Suppressor macrophage (primary cell): ENCODE data around the gene LRSAM1.

Experiments
- DNase-seq, 4 experiments: peaks; one replicate each; pipeline ENCODE4 v3.0.0-alpha.2; 2020 to 2022

Gene LRSAM1

DNA sequence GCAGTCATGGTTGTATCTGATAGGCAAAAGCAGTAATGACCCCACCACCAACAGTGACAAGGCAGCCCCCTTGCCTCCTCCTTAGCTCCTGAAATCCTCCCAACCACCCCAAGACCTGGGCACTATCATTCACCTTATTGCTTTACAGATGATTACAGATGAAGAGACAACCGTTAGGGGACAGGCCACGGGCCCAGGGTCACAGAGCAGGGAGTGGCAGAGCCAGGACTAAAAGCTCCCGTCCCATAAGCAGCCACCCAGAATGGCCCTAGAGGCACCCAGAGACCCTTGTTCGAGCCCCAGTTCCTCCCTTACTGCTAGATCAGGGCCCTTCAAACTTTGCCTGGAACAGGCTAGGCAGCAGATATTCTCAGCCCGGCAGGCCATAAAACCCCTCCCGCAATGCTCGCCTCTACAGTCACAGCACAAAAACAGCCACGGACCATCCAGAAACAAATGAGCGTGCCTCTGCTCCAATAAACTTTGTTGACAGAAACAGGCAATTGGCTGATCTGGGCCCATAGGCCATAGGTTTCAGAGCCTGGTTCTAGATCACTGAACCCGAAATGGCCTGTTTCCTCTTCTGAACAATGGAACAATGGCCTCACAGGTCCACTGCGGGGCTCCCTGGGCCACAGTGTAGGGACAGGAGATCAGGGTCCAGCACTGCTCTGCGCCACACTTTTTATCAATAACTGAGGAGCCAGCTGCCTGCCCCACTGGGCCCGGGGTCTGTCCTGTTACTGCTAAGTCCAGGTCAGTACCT is 67.0 kb downstream of the LRSAM1 start:
- DNase-seq: no peak

DNA sequence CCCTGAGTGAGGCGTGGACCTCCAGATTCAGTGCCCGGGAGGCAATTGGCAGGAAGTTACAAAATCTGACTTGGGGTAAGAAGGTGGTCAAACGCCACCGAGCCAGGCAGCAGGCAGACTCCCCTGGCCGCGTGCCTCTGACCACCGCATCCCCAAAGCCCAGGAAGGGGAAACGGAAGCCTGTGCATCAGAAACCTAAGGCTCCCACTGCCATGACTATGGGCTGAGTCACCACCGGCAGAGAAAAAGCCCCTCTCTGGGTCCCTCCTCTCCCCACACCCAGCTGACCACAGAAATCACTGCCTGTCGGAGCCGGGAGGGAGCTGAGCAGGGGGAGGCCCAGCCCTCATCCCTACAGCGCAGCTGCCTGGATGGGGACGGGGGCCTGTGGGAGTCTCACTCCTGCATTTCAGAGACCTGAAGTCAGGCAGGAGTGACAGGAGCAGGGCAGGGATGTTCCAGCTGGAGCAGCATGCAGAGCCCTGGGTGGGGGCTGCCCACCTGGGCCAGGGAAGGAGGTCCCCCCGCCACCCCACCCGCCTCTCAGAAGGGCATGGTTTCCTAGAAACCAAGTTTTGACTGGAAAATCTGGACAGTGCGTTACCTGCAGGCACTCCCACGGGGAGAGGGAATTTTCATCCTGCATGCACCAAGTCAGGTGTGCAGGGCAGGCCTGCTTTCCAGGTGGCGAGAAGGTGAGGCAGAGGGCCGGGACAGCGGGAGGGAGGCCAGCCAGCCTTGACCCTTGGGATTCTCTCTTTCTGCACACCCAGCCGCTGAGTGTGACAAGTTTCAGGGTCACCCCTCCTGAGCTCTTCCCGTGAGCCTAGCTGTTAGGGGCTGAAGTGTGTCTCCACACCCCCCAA is 68.2 kb downstream of the LRSAM1 start:
- peak; percentile 94 to 98 (median 94) for DNase-seq

DNA sequence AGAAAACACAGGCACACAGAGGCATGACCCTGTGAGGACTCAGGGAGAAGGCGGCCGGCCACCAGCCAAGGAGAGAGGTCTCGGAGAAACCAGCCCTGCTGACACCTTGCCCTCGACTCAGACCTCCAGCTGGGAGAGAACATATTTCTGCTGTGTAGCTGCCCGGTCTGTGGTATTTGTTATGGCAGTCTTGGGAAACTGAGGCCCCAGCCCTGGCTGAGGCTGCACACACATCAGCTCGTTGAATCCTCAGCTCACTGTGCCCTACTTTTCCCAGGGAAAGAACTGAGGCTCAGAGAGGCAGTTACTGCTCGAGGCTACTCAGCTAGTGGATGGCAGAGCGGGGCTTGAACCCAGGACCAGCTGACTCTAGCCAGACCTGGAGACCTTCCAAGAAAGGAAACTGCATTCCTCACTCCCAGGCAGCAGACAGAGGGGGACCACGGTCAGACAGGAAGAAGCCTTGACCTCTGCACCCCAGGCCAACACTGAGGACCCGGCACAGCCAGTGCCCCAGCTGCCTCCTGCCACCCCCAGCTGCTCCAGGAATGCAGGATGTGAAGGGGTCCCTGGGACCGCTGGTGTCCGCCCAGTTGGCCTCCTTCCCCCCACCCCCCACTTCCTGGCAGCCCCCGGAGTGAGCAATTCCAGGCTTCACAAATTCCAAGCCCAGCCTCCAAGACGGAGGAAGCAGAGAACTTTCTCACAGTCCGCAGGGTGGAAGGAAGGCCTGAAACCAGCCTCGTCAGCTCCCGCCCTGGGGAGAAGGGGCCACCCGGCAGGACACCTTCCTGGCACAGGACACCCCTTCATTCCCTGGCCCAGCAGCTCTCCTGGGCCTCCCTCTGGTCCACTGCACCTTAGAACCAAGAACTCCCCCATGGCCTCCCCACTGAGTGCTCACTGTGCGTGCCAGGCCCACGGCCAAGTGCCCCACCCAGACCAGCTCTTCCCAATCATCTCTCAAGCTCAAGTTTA is 69.9 kb downstream of the LRSAM1 start:
- DNase-seq: peak in 3 of 4 experiments; percentile 32 to 48 (median 38)

DNA sequence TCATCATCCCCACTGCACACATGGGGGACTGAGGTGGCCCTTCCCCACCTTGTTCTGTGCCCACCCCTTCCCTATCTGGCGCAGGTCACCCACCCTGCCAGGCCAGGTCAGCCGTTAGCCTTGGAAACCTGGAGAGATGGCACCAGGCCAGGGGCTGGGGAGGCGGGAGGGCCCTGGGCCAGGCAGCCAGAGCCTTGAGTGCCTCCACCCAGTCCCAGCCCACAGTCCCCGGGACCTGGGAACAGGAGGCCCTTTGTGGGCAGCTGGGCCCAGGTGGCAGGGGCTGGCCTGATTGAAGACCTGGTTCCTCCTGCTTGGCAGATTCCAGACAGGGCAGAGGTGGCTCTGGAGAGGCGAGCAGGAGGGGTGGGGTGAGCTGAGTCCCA is 70.6 kb downstream of the LRSAM1 start:
- no peak for DNase-seq

DNA sequence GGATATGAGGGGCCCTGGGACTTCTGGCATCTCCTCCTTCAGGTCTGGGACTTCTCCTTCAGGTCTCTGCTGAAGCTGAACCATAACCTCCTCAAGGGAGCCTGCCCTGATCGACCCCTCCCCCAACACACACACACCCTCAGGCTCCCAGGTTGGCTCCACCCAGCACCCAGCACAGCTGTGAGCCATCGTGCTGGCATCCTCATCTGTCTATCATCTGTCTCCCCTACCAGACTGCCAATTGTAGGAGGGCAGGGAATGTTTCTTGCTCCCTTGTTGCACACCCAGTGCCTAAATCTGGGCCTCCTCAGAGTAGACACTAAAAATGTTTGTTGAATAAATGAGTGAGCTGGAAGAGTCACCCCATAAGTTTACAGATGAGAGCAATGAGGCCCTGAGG is 71.4 kb downstream of the LRSAM1 start:
- DNase-seq: no peak

DNA sequence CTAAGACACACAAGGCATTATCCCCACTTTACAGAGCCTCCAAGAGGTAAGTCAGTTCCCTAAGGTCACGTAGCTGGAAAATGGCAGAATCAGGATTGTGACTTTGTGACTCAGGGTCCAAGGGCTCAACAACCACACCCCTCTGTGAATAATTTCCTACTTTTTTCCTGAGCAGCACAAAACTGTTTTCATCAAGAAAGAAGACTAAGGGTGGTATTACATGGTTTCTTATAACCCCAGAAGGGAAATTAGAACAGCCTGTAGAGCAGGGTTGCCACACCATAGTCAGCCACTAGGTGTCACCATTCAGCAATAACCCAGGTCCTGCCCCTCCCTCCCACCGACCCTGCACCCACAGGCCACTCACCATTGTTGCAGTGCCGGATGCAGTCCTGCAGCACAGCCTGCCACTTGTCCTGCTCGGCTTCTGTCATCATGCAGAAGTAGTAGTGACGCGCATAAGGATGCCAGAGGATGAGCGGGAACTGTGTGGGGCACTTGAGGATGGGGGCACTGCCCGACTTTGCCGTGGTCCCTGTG is 72.1 kb downstream of the LRSAM1 start:
- peak; percentile 31 to 63 (median 41) for DNase-seq

DNA sequence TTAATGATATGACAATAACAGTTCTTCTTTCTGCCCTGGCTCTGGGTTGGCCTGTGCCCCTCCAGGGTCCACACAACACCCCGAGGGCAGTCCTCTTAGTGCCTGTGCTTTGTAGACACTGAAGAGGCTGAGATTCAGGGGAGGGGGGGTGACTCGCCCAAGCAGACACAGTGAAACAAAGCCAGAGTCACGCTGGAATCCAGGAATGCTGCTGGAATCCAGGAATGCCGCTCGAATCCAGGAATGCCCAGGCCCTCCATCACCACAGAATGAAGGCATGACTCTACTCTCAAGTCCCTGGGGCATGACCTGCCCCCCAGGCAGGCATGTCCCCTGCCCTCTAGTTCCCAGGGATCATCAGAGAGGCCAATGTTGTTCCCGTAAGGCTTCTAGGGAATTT is 73.1 kb downstream of the LRSAM1 start:
- DNase-seq: no peak

DNA sequence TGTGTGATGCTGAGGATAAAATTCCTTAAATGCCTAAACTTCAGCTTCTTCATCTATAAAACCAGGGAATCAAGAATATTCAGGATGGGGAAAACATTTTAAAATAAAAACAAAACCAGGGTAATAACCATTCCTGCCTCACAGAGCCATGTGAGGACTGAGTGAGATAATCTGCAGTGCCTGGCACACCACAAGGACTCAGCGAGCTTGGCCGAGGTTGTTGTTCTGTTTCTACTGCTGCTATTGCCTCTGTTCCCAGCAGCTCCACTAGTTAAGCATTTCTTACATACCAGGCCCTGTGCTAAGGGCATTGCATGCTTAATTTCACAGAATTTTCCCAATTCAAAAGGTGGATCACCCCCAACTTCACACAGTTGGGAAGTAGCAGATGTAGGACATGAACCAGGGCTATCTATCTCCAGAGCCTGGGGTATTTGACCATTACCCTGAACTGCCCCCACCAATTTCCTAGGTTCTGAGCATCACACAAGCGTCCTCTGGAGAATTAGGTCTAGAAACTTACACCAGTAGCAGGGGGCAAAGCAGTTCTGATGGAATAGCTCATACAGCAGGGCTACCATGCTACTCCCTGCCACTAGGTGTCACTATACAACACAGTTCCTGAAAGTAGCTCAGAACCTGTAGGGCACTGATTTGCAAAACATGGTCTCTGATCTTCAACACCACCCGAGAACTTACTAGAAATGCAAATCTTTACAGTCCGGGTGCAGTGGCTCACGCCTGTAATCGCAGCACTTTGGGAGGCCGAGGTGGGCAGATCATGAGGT is 74.3 kb downstream of the LRSAM1 start:
- DNase-seq: peak; percentile 57 to 75 (median 68)

DNA sequence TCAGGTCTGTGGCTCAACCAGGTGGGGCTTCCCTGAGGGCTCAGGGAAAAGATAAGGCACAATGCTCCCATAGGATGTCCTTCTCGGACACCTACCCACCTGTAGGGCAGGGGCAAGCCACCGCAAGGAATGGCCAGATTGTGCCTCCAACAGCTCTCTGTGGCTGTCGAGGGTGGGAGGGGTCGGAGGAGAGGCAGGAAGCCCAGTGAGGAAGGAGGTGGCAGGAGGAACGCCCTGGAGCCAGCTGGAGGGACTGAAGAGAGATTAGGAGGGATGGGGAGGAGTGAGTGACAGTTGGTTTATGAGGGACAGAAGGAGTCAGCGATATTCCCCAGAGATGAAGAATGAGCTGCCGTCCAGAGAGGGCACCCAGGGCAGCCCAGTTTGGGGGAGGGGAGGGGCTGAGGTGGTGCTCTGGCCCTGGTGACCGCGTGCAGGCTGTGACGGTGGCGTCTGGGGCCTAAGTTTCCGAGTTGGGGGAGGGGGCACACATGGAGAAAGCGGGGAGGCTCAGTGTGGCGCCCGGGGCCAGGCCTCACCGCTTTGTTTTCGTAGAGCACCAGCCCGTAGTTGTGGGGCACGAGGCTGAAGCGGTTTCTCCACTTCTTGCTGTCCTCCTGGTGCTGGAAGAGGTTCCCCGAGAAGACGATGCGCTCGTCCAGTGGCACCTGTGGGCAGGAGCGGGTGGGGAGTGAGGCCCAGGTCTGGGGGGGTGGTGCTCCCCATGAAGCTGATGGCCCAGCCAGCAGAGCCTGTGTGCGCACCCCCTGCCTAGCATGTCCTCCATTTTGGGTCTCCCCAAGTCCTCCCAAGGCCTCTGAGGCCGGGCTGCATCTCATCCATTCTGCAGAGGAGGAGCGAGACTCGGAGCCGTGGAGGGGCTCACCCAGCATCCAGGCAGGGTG is 75.6 kb downstream of the LRSAM1 start:
- no peak for DNase-seq

DNA sequence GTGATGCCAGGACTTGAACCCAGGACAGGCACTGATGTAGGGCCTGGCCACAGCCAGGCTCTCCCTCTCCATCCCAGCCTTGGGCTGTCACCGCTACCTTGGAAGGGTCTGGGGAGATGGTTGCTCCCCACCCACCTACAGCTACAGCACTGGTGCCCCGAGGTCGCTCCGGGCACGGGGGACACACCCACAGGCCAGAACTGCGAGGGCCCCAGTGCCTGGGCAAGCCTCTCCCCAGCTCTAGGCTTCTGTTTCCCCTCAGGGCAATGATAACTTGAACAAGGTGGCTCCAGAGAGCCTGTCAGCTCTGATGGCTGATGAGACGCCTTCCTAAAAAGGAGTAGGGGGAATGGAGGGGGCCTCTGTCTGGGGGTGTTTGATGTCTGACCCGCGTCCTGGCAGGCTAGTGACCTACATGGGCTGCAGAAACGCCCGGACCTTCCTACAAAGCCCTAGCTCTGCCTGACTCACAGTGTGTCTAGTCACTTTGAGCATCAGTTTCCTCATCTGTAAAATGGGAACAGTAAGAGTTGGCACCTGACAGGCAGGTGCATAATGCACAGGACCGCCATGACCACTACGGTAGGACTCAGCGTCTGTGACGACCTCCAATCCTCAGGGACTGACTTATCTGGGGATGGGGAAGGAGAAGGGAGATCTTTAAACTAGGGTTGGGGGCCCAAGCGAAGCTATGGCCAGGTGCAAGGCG is 76.4 kb downstream of the LRSAM1 start:
- DNase-seq: no peak

DNA sequence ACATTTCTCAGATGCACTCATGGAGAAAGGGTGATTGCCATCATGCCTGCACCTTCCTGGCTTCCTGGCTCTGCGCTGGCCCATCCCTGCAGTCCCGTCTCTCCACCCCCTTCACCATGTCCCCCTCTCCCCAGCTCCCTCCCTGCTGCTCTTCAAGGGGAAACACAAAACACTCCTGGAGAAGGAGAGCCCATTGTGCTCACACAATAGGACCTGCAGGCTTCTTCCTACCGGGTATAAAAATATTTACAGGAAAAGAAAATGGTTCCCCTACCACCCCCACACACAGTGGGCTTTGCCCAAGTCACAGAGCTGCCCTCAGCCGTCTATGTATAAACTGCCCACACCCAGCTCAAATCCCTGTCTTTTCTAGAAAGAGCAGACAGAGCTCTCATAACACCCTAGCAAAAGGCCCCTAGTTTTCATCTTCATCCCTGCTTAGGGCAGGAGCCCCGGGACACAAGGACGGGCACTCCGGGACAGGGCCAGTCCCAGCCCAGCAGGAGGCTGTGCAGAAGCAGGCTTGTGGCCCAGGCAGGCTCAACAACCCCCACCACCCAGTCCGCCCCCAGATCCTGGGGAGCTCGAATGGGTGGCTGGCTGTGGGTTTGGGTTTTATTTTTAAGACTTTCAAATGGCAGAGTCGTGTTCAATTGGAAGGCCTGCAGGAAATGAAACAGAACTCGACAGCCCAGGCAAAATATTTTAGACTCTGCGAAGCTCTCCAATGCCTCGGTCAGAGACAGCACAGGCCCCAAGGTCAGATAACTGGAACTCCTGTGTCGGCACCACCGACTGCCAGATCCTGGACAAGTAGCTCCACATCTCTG is 77.3 kb downstream of the LRSAM1 start:
- DNase-seq: no peak

DNA sequence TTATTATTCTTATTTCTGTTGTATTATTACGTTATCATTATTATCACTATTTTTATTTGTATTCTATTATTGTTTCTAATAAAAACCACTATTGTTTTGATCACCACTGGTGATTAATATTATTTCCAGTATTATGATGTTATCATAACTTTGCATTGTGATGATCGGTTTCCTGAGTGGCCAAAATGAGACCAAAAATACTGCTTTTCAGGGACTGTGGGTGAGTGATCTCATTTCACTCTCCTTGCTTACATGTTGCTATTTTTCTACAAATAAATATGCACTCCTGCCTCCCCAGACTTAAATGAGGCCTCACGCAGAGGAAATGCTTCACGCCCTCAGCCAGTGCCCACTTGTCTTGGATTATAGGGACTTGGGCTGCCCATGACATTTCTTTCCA is 78.4 kb downstream of the LRSAM1 start:
- DNase-seq: no peak

DNA sequence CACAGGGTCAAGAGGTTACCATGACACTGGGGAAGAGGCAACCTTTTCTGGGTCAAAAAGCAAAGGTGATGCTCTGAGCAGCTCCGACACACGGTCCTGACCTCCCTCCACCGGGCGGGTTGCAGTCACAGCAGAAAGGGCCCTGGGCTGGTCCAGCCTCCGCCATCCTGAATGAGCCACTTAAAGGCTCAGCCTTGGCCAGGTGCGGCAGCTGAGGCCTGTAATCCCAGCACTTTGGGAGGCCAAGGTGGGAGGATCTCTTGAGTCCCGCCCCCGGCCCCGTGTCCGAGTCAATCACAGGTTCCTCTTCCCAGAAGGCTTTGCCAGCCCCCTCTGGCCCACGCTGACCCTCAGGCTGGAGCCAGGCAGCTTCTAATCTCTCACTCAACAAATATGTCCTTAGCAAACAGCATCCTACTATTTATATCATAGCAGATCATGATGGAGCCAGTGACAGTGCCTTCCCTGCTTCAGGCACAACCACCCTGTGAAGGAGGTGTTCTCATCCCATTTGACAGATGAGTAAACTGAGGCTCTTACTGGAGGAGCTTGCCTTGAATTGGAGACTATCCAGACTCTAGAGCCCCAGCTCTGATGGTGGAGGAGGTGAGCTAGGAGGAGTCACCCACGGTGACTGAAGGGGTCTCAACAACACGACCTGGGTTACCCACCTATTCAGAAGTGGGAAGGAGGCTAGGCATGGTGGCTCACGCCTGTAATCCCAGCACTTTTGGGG is 79.1 kb downstream of the LRSAM1 start:
- no peak for DNase-seq

DNA sequence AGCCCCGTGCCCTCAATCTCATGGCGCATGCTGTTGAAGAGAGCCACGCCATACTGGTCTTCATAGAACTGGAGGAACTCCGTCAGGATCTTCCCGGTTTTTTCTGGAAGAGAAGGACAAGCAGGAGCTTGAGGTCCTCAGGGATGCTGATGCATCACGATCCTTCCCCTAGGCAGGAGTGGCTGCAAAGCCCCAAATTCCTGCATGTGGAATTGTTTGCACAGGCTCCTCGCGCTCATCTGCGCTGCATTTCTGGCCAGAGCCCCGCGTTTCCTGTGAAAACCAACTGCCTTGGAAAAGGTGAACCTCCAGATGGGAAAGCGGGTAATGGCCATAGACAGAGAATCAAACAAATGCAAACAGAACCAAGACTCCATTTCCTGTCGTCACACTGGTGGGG is 80.4 kb downstream of the LRSAM1 start:
- no peak for DNase-seq

DNA sequence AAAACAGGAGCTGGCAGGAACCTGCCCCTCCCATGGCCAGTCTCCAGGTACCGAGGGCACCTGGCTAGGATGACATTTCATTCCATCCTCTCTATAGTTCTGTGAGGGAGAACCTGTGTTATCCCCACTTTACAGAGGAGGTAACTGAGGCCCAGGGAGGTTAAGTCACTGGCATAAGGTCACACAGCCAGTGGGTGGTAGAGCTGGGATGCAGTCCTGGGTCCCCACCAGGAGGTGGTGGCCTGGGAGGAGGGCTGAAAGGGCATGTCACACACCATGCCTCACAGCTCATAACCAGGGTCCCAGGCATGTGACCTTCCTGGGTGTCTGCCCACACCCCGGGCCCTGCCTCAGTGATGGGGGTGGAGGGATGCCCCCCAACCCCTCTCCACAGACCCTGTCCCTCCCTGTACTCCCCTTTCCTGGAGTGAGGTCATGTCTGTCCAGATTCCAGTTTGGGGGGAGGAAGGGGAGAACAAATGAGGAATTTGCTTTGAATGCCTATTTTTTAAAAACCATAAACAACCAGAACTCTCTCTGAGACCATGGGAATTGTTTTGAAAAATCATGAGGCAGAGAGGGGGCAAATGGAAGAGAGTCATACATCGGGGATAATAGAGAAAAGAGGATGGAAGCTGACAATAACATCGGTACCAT is 83.1 kb downstream of the LRSAM1 start:
- DNase-seq: no peak

DNA sequence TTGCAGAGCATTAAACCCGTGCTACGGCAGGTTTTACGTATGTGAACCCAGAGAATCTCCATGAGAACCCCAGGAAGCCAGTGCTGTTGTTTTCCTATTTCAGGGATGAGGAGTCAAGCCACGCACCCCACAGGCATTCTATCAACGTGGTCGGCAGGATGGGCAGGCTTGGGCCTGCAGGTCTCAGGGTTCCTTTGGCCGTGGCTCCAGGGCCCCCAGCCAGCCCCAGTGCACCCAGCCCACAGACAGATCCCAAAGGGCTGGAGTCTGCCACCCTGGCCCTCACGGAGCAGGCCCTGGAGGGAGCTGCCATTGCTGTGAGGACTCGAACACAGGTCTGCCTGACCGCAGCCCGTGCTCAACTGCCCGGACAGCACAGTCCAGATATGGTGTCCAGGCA is 83.6 kb downstream of the LRSAM1 start:
- no peak for DNase-seq

DNA sequence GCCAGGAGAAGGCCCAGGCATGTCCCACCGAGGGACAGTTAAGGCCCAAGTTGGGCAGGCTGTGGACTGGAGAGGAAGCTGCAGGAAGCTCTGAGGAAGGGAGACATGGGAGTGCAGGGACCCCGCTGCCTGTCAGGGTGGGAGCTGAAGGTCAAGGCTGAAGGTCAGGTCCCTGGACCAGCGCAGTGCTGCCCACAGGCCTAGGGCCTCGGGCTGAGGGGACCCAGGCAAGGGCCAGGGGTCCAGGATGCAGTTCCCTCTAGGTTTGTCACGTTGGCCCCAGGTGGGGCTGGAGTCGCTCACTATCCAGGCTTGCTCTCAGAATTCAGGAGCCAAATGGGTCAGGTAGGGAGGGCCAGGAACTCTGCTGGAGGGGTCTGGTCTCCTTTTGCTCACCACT is 84.1 kb downstream of the LRSAM1 start:
- no peak for DNase-seq

DNA sequence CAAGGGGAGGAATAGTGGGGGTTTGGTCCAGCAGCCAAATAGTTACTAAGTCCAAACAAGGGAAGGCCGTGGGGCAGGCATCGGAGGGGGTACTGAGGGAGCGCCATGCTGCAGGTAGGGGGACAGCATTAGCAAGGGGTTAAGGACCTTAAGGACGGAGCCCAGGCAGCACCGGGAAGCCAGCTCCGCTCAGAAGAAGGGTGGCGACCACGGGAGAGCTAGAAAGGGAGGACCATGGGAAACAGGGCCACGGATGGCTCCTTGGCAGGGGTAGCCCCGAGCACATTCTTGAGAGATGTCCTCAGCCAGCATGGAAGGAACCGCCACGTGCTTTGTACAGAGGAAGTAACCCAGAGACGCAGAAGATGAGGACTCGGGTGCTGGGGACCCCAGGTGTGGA is 84.5 kb downstream of the LRSAM1 start:
- DNase-seq: no peak
